Left ventricle myocardium inferior (tissue), 1 donor: ENCODE results near the gene PLCD3. TPM values are rescaled to one million over a fixed set of nuclear protein-coding genes. Genes with fewer than 3 reads are reported as not detected.

Experiments used
- DNase-seq: peaks from one replicate; pipeline ENCODE4 v3.0.0-alpha.2; 2020
- H3K27ac ChIP-seq: fragments of 200-600 bp; replicated peaks from 2 replicates; pipeline ENCODE4 v1.8.0; 2021
- H3K27me3 ChIP-seq: fragments of 200-600 bp; 2 replicates; pipeline ENCODE4 v1.8.0; 2021; ENCODE audit warnings: low read depth
- H3K36me3 ChIP-seq: fragments of 200-600 bp; 2 replicates; pipeline ENCODE4 v1.8.0; 2021
- H3K4me1 ChIP-seq: fragments of 200-600 bp; 2 replicates; pipeline ENCODE4 v1.8.0; 2021
- H3K4me3 ChIP-seq: fragments of 200-600 bp; 2 replicates; pipeline ENCODE4 v1.8.0; 2021; ENCODE audit warnings: mild to moderate bottlenecking, moderate library complexity
- H3K9me3 ChIP-seq: fragments of 200-600 bp; replicated peaks from 2 replicates; pipeline ENCODE4 v1.8.0; 2021
- CTCF ChIP-seq: fragments of 200-600 bp; IDR thresholded peaks from 2 replicates; pipeline ENCODE4 v1.8.0; 2021; ENCODE audit warnings: antibody characterized with exemption, mild to moderate bottlenecking, borderline replicate concordance
- intact Hi-C: fragments of 100-400 bp; cut with micrococcal nuclease; formaldehyde crosslinking; loops from one replicate; pipeline ENCODE4 v1.11.0; 2022
- total RNA-seq: library from RNA; stranded (reverse); fragmentation: NEBNext Ultra II Directional; extraction: Animal tissue kit (Norgen Biotek cat#: 25700); gene quantifications from one replicate; pipeline ENCODE4 v1.2.1, GENCODE V29; 2021
- donor health status: DM: no; HTN: yes; CAD: no; lungs with severe emphysema.

Gene PLCD3
- total RNA-seq, 1 donor from 2014 or later, result 146 TPM

- Histone ChIP-seq H3K36me3 (peaks cover 57% of the 10 kb centered on the region), H3K4me3 (no peak overlapping the region), H3K27ac (peak overlapping the region; percentile 95), H3K4me1 (peaks cover 51% of the 10 kb centered on the region), H3K27me3 (no peaks in the 10 kb centered on the region), H3K9me3 (no peaks in the 10 kb centered on the region)
- no peak for DNase-seq
- intact Hi-C loops, result no loop called here
- TF ChIP-seq CTCF, result no peak
These were observed 19.5 kb downstream of the PLCD3 start for GRCh38 chr17:45112559-45113423.

- H3K9me3 ChIP-seq, result no peaks in the 10 kb centered on the region
- no peak for DNase-seq
- no peak for TF ChIP-seq CTCF
- H3K36me3 ChIP-seq, result peaks cover 58% of the 10 kb centered on the region
- H3K4me3 ChIP-seq, result no peak overlapping the region
- intact Hi-C loops, result no loop called here
- peak overlapping the region; percentile 95 for H3K27ac ChIP-seq
- H3K27me3 ChIP-seq, result no peaks in the 10 kb centered on the region
- H3K4me1 ChIP-seq, result peaks cover 61% of the 10 kb centered on the region
These were observed 20.5 kb downstream of the PLCD3 start for GRCh38 chr17:45111850-45112249.

- intact Hi-C loops, result no loop called here
- H3K27ac ChIP-seq, result peak overlapping the region; percentile 95
- no peaks in the 10 kb centered on the region for H3K27me3 ChIP-seq
- H3K4me3 ChIP-seq, result no peak overlapping the region
- peak; percentile 60 for DNase-seq
- peaks cover 70% of the 10 kb centered on the region for H3K4me1 ChIP-seq
- TF ChIP-seq CTCF, result no peak
- peaks cover 60% of the 10 kb centered on the region for H3K36me3 ChIP-seq
- no peaks in the 10 kb centered on the region for H3K9me3 ChIP-seq
These were observed 21.4 kb downstream of the PLCD3 start for GRCh38 chr17:45110676-45111611.

- intact Hi-C loops, result no loop called here
- Histone ChIP-seq H3K4me1 (peaks cover 91% of the 10 kb centered on the region), H3K9me3 (no peaks in the 10 kb centered on the region), H3K27me3 (no peaks in the 10 kb centered on the region), H3K4me3 (no peak overlapping the region), H3K27ac (peak overlapping the region; percentile 95), H3K36me3 (peaks cover 61% of the 10 kb centered on the region)
- no peak for DNase-seq
- peak; percentile 35 for TF ChIP-seq CTCF
These were observed 23.5 kb downstream of the PLCD3 start for GRCh38 chr17:45108595-45109521.

- Histone ChIP-seq H3K4me3 (no peak overlapping the region), H3K9me3 (no peaks in the 10 kb centered on the region), H3K27ac (peak overlapping the region; percentile 95), H3K36me3 (peaks cover 61% of the 10 kb centered on the region), H3K4me1 (peaks cover 97% of the 10 kb centered on the region), H3K27me3 (no peaks in the 10 kb centered on the region)
- intact Hi-C loops, result no loop called here
- TF ChIP-seq CTCF, result no peak
- no peak for DNase-seq
These were observed 24.3 kb downstream of the PLCD3 start for GRCh38 chr17:45108051-45108450.
